Measurements from ENCODE around the gene MACF1. TPM values are rescaled to one million over a fixed set of nuclear protein-coding genes. Genes with fewer than 3 reads are reported as not detected.

Gene MACF1
- total RNA-seq, 2 donors from 2014 or later, result 169 to 292 TPM

DNA sequence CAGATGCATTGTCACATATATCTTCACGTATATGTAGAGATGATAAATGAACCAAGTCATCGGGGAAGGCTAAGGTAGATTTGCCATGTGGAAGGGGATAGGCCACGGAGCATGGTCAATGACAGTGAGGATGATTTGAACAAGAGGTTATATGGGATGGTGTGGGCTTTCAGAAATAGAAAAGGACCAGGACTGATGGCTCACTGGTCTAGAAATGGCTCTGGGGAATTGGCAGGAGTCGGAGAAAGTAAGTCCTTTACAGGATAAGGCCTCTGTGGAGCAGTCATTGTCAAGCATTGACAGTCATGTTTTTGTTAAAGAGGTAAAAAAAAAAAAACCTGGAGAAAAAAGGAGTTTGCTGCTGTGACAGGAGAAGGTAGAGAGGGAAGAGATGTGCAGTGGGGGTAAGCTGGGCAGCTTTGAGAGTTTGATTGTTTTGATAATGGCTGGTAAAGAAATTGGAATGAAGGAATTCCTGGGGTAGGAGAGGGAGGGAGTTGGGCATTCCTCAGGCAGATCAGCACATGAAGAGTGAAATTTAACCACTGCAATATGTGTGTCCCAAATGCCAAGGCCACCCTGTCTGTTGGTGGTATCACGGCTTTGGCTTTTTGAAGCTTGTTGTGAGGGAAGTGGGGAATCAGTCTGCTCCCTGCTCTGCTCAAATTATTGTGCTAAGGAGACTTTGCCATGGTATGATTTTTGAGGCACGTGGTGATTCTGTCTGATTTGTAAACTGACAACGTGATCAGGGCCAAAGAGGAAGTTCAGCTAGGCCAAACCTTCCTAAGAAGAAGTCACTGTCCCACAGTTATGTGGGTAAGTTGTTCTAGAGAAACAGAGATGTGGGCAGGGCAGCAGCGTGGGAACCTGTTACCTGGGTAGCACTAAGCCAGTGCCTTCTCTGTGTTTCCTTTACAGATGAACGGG lies 26.0 kb downstream of the MACF1 start:
- H3K4me1 Mint-ChIP-seq (ENCODE audit: low read depth), result peaks cover 35% of the 10 kb centered on the region
- peak overlapping the region; percentile 54 to 73 for H3K4me3 Mint-ChIP-seq
- DNase-seq (peak in 1 of 2 donors; percentile 22), ATAC-seq (replicated peaks in 1 of 2) (peak; percentile 76 to 90)
- no peaks in the 10 kb centered on the region for H3K9me3 Mint-ChIP-seq
- H3K27me3 Mint-ChIP-seq (ENCODE audit: low read depth), result no peaks in the 10 kb centered on the region
- peaks cover 3 to 13% of the 10 kb centered on the region in 2 donors for H3K36me3 Mint-ChIP-seq (ENCODE audit: insufficient read depth in 2 of 2)
- H3K27ac Mint-ChIP-seq, result peak overlapping the region; percentile 88

- Mint-ChIP-seq H3K27me3 (ENCODE audit: low read depth) (no peaks in the 10 kb centered on the region), H3K36me3 (ENCODE audit: insufficient read depth in 2 of 2) (peaks cover 6 to 17% of the 10 kb centered on the region in 2 donors), H3K27ac (peak overlapping the region; percentile 38), H3K9me3 (no peaks in the 10 kb centered on the region), H3K4me3 (no peak overlapping the region), H3K4me1 (ENCODE audit: low read depth) (peaks cover 40% of the 10 kb centered on the region)
- no peak for DNase-seq
- ATAC-seq (replicated peaks in 1 of 2), result no peak
These were observed 32.5 kb downstream of the MACF1 start for GRCh38 chr1:39236971-39237370.

DNA sequence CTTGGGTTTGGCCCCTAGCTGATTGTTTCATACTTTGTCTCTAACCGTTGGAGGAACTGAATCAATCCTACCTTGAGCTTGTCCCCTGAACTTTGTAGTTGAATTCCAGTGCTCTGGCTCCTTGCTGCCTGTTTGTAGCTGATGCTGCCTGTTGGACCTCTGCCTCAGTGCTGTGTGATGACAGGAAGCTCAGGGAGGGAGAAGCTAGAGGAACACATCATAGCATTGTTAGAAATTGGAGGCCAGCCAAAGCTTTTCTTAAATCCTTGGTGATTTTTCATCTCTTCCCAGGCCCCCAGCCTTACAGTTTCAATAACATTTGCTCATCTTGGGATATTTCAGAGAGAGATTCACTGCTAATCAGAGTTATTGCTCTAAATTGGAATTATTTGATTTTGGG lies 34.0 kb downstream of the MACF1 start:
- Mint-ChIP-seq H3K4me1 (ENCODE audit: low read depth) (peaks cover 34% of the 10 kb centered on the region), H3K9me3 (no peaks in the 10 kb centered on the region), H3K36me3 (ENCODE audit: insufficient read depth in 2 of 2) (peaks cover 2 to 11% of the 10 kb centered on the region in 2 donors), H3K27me3 (ENCODE audit: low read depth) (no peaks in the 10 kb centered on the region), H3K4me3 (no peak overlapping the region), H3K27ac (peak overlapping the region; percentile 86)
- ATAC-seq (replicated peaks in 1 of 2), result no peak
- DNase-seq, result no peak

- Mint-ChIP-seq H3K4me3 (no peak overlapping the region), H3K9me3 (no peaks in the 10 kb centered on the region), H3K27me3 (ENCODE audit: low read depth) (no peaks in the 10 kb centered on the region), H3K36me3 (ENCODE audit: insufficient read depth in 2 of 2) (peaks cover 2 to 11% of the 10 kb centered on the region in 2 donors), H3K4me1 (ENCODE audit: low read depth) (peaks cover 34% of the 10 kb centered on the region), H3K27ac (peak overlapping the region; percentile 80)
- ATAC-seq (replicated peaks in 1 of 2), result peak in 1 of 2 donors; percentile 33
- no peak for DNase-seq
These were observed 35.5 kb downstream of the MACF1 start for GRCh38 chr1:39239968-39240367.

- Mint-ChIP-seq H3K27me3 (ENCODE audit: low read depth) (no peaks in the 10 kb centered on the region), H3K27ac (peak overlapping the region; percentile 48), H3K4me1 (ENCODE audit: low read depth) (peaks cover 31% of the 10 kb centered on the region), H3K9me3 (no peaks in the 10 kb centered on the region), H3K4me3 (no peak overlapping the region), H3K36me3 (ENCODE audit: insufficient read depth in 2 of 2) (peaks cover 5 to 18% of the 10 kb centered on the region in 2 donors)
- DNase-seq (no peak), ATAC-seq (replicated peaks in 1 of 2) (no peak)
These were observed 38.8 kb downstream of the MACF1 start for GRCh38 chr1:39243302-39243701.

GRCh38 chr1:39250460-39251240 lies 46.2 kb downstream of the MACF1 start:
- H3K27ac Mint-ChIP-seq, result peak overlapping the region; percentile 67
- peaks cover 11% of the 10 kb centered on the region for H3K4me1 Mint-ChIP-seq (ENCODE audit: low read depth)

DNA sequence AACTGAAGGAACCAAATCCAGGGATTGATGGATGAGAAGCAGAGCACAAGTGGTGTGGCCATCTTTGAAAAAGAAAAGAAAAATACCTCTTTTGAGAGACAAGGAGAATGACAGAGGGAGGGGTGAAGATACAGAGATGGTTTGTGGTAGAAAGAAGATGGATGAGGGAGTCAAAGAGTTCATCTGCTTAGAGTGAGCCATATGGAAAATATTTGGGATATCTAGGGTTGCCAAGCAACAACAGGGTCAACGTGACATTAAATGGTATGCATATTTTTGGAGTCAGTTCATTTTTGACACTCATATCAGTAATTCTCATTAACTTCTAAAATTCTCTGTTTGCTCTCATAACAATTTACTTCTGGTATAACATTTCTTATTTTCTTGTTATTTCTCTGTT lies 50.7 kb downstream of the MACF1 start:
- no peak overlapping the region for H3K27ac Mint-ChIP-seq
- H3K4me3 Mint-ChIP-seq, result no peak overlapping the region
- no peaks in the 10 kb centered on the region for H3K27me3 Mint-ChIP-seq (ENCODE audit: low read depth)
- ATAC-seq (replicated peaks in 1 of 2) (no peak), DNase-seq (no peak)
- H3K9me3 Mint-ChIP-seq, result no peaks in the 10 kb centered on the region
- peaks cover 5 to 15% of the 10 kb centered on the region in 2 donors for H3K36me3 Mint-ChIP-seq (ENCODE audit: insufficient read depth in 2 of 2)
- peaks cover 15% of the 10 kb centered on the region for H3K4me1 Mint-ChIP-seq (ENCODE audit: low read depth)

More at GRCh38 chr1:39250460-39251240, 46.2 kb downstream of the MACF1 start:
- Mint-ChIP-seq H3K36me3 (ENCODE audit: insufficient read depth in 2 of 2) (peaks cover 8 to 24% of the 10 kb centered on the region in 2 donors), H3K4me3 (no peak overlapping the region), H3K9me3 (no peaks in the 10 kb centered on the region), H3K27me3 (ENCODE audit: low read depth) (no peaks in the 10 kb centered on the region)
- no peak for ATAC-seq (replicated peaks in 1 of 2)
- DNase-seq, result no peak

DNA sequence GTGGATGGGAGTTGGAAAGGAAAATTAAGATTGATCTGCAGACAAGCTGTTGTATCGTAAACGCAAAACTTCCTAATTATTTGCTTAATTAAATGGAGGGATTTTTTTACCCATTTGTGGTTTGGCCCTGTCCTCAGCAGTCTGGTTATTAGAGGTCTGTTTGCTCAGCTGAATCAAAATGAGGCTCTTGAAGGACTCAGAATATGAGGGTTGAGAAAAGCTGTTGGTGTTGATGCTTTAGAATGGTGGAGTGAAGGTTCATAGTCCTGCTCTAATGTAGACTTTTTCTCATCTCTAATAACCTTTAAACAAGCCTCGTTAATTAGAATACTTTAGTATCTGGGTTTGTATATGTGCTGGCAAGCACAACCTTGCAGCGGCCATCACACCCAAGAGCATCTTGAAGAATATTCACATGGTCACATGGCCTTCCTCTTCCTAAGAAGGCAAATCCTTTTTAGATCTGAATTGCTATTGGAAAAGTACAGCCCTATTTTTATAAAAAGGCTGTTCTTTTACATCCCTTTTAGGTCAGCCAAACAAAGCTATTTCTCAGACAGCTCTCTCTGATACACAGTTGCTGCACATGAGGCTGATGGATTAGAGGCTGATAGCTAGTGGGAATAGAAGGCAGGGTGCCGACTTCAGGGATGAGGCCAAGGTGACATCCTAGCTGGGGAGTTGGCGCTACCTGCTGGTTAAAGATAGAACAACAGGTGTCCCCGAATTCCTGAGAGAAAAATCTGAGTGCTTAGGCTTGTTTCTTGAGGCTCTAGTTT lies 53.8 kb downstream of the MACF1 start:
- H3K4me3 Mint-ChIP-seq, result no peak overlapping the region
- DNase-seq (peak; percentile 61 to 65), ATAC-seq (replicated peaks in 1 of 2) (peak; percentile 58 to 63)
- no peaks in the 10 kb centered on the region for H3K27me3 Mint-ChIP-seq (ENCODE audit: low read depth)
- H3K27ac Mint-ChIP-seq, result peak overlapping the region; percentile 84
- no peaks in the 10 kb centered on the region for H3K9me3 Mint-ChIP-seq
- peaks cover 43% of the 10 kb centered on the region for H3K4me1 Mint-ChIP-seq (ENCODE audit: low read depth)
- H3K36me3 Mint-ChIP-seq (ENCODE audit: insufficient read depth in 2 of 2), result peaks cover 6 to 15% of the 10 kb centered on the region in 2 donors

DNA sequence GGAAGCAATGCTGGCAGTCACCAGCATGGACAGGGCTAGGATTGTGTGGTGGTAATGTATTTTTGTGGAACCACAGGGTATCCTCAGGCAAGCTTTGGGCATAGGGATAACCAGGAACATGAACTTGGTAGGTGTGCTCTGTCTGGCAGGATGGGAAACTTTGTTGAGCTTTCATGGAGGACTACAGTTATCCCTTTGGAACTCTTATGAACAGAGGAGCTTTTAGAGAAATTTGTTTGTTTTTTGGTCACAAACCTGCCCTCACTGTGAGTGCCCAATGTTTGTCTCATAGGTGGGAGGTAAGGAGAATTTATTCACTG lies 54.4 kb downstream of the MACF1 start:
- DNase-seq, result no peak
- H3K27me3 Mint-ChIP-seq (ENCODE audit: low read depth), result no peaks in the 10 kb centered on the region
- H3K9me3 Mint-ChIP-seq, result no peaks in the 10 kb centered on the region
- ATAC-seq (replicated peaks in 1 of 2), result no peak
- H3K4me3 Mint-ChIP-seq, result no peak overlapping the region
- H3K27ac Mint-ChIP-seq, result peak overlapping the region; percentile 84
- peaks cover 47% of the 10 kb centered on the region for H3K4me1 Mint-ChIP-seq (ENCODE audit: low read depth)
- H3K36me3 Mint-ChIP-seq (ENCODE audit: insufficient read depth in 2 of 2), result peaks cover 6 to 15% of the 10 kb centered on the region in 2 donors

DNA sequence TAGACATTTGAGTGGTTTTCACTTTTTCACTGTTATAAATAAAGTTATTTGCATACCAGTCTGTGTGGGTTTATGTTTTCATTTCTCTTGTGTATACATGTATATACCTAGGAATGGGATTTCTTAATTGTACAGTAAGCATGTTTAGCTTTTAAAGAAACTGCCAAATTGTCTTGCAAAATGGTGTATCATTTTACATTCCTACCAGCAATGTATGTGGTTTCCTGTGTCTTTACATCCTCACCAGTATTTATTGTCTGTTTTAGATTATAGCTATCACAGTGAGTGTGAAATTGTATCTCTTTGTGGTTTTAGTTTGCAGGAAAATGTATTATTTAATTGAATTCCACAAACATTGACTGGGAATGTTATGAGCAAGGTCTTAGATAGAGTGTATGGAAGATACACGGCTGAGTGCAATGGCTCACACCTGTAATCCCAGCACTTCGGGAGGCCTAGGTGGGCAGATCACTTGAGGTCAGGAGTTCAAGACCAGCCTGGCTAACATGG lies 57.3 kb downstream of the MACF1 start:
- Mint-ChIP-seq H3K4me1 (ENCODE audit: low read depth) (peaks cover 67% of the 10 kb centered on the region), H3K27me3 (ENCODE audit: low read depth) (no peaks in the 10 kb centered on the region), H3K9me3 (no peaks in the 10 kb centered on the region), H3K36me3 (ENCODE audit: insufficient read depth in 2 of 2) (peaks cover 6 to 15% of the 10 kb centered on the region in 2 donors), H3K27ac (peak overlapping the region; percentile 74), H3K4me3 (peak overlapping the region in 1 of 2 donors; percentile 53)
- DNase-seq (no peak), ATAC-seq (replicated peaks in 1 of 2) (no peak)

- DNase-seq, result peak in 1 of 2 donors; percentile 15
These were observed 58.3 kb downstream of the MACF1 start for GRCh38 chr1:39262802-39263201.

DNA sequence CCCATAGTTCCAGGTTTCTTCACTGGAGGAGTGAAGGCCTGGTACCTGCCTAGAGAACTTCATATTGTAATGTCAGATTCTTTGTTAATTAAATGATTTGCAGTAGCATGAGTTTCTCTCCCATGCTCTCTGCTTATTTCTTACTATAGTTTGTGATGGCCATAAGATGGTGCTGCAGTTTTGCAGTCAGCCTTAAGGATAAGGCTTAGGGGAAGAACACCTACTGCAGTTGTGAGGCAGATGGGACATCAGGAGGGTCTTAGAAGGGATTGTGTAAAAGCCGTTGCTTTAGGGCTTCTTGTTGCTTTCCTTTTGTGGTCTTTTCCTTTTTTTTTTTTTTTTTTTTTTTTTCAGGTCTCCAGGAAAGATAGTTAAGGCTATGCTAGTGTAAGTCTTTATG lies 61.8 kb downstream of the MACF1 start:
- ATAC-seq (replicated peaks in 1 of 2), result no peak
- Mint-ChIP-seq H3K9me3 (no peaks in the 10 kb centered on the region), H3K36me3 (ENCODE audit: insufficient read depth in 2 of 2) (peaks cover 8 to 12% of the 10 kb centered on the region in 2 donors)

More at GRCh38 chr1:39262802-39263201, 58.3 kb downstream of the MACF1 start:
- Mint-ChIP-seq H3K36me3 (ENCODE audit: insufficient read depth in 2 of 2) (peaks cover 4 to 15% of the 10 kb centered on the region in 2 donors), H3K4me1 (ENCODE audit: low read depth) (peaks cover 78% of the 10 kb centered on the region), H3K27ac (peak overlapping the region; percentile 74), H3K4me3 (peak overlapping the region; percentile 18 to 40), H3K27me3 (ENCODE audit: low read depth) (no peaks in the 10 kb centered on the region), H3K9me3 (no peaks in the 10 kb centered on the region)
- peak; percentile 68 to 70 for ATAC-seq (replicated peaks in 1 of 2)

More for the DNA sequence above, 61.8 kb downstream of the MACF1 start:
- Mint-ChIP-seq H3K27ac (peak overlapping the region; percentile 13), H3K4me3 (peak overlapping the region in 1 of 2 donors; percentile 23), H3K4me1 (ENCODE audit: low read depth) (peaks cover 90% of the 10 kb centered on the region), H3K27me3 (ENCODE audit: low read depth) (no peaks in the 10 kb centered on the region)
- no peak for DNase-seq
